Calu3 (cell line): ENCODE results near the gene GSTO1. TPM values are rescaled to one million over a fixed set of nuclear protein-coding genes. Genes with fewer than 3 reads are reported as not detected.
"Not testable (repeated sequence)": the region's sequence is repeated elsewhere in the genome, so short reads cannot be mapped to it uniquely, and the experiment has no call there.

Source experiments
- BruUV-seq: library from RNA; stranded (reverse); fragments of 400-500 nt; replicated peaks from 2 replicates; lab custom pipeline; 2021; lab: Mats Ljungman, UMichigan
- CTCF ChIA-PET: fragments of 300-600 bp; sonication (Branson Sonifier 250); formaldehyde crosslinking; loops from one replicate; lab custom pipeline; 2022; ENCODE audit warnings: antibody characterized with exemption; lab: Charles Lee
- DNase-seq: peaks from one replicate; pipeline ENCODE4 v3.0.0; 2022
- H3K27ac Mint-ChIP-seq: one replicate; pipeline ENCODE4 v1.8.0; 2022; ENCODE audit warnings: mixed read lengths; ENCODE audit not compliant: unreplicated experiment
- H3K27me3 Mint-ChIP-seq: one replicate; pipeline ENCODE4 v1.8.0; 2022; ENCODE audit warnings: mixed read lengths; ENCODE audit not compliant: unreplicated experiment
- H3K36me3 Mint-ChIP-seq: one replicate; pipeline ENCODE4 v1.8.0; 2022; ENCODE audit warnings: mild to moderate bottlenecking, moderate library complexity, mixed read lengths; ENCODE audit not compliant: insufficient read depth, unreplicated experiment
- H3K4me1 Mint-ChIP-seq: one replicate; pipeline ENCODE4 v1.8.0; 2022; ENCODE audit warnings: mild to moderate bottlenecking, low read depth, mixed read lengths; ENCODE audit not compliant: unreplicated experiment
- H3K4me3 Mint-ChIP-seq: one replicate; pipeline ENCODE4 v1.8.0; 2022; ENCODE audit warnings: mild to moderate bottlenecking, low read depth, moderate library complexity, mixed read lengths; ENCODE audit not compliant: unreplicated experiment
- H3K9me3 Mint-ChIP-seq: one replicate; pipeline ENCODE4 v1.8.0; 2022; ENCODE audit warnings: low read depth, mixed read lengths; ENCODE audit not compliant: unreplicated experiment
- CTCF ChIP-seq: fragments of 200-600 bp; IDR thresholded peaks from one replicate; pipeline ENCODE4 v1.8.0; 2022; ENCODE audit warnings: antibody characterized with exemption; ENCODE audit not compliant: unreplicated experiment
- intact Hi-C: fragments of 100-400 bp; cut with micrococcal nuclease; formaldehyde crosslinking; loops from one replicate; pipeline ENCODE4 v1.10.0; 2022; ENCODE audit not compliant: unreplicated experiment
- total RNA-seq: library from RNA; stranded (reverse); gene quantifications from 2 replicates; pipeline ENCODE4 v1.2.3, GENCODE V29; 2022

GSTO1 gene
- total RNA-seq, 1 experiment from 2014 or later = 61.5 TPM

GRCh38 chr10:104245066-104245632 is 9.5 kb upstream of the GSTO1 start:
- no peak for TF ChIP-seq CTCF
- Mint-ChIP-seq H3K4me3 (no peak overlapping the region), H3K4me1 (no peaks in the 10 kb centered on the region), H3K27me3 (peaks cover 5% of the 10 kb centered on the region), H3K36me3 (no peaks in the 10 kb centered on the region), H3K9me3 (no peaks in the 10 kb centered on the region), H3K27ac (no peak overlapping the region)
- intact Hi-C loops = no loop called here
- CTCF ChIA-PET = no interaction called here
- DNase-seq = no peak
- BruUV-seq = no TSS peak

GRCh38 chr10:104246976-104247375 is 7.7 kb upstream of the GSTO1 start:
- Mint-ChIP-seq H3K9me3 (no peaks in the 10 kb centered on the region), H3K27ac (no peak overlapping the region), H3K4me1 (no peaks in the 10 kb centered on the region), H3K4me3 (no peak overlapping the region), H3K36me3 (no peaks in the 10 kb centered on the region), H3K27me3 (no peaks in the 10 kb centered on the region)
- TF ChIP-seq CTCF = no peak
- CTCF ChIA-PET = no interaction called here
- BruUV-seq = no TSS peak
- no peak for DNase-seq
- intact Hi-C loops = no loop called here

- H3K4me1 Mint-ChIP-seq = no peaks in the 10 kb centered on the region
- CTCF ChIA-PET = no interaction called here
- TF ChIP-seq CTCF = no peak
- intact Hi-C loops = no loop called here
- no peaks in the 10 kb centered on the region for H3K27me3 Mint-ChIP-seq
- H3K27ac Mint-ChIP-seq = no peak overlapping the region
- H3K4me3 Mint-ChIP-seq = no peak overlapping the region
- no TSS peak for BruUV-seq
- no peaks in the 10 kb centered on the region for H3K9me3 Mint-ChIP-seq
- no peak for DNase-seq
- H3K36me3 Mint-ChIP-seq = no peaks in the 10 kb centered on the region
Observed at GRCh38 chr10:104247513-104248146, 7.1 kb upstream of the GSTO1 start.

- H3K27me3 Mint-ChIP-seq, H3K36me3 Mint-ChIP-seq, DNase-seq, CTCF ChIA-PET, BruUV-seq, H3K9me3 Mint-ChIP-seq, intact Hi-C loops, H3K27ac Mint-ChIP-seq, H3K4me3 Mint-ChIP-seq: not testable (repeated sequence)
- peaks cover 12% of the 10 kb centered on the region for H3K4me1 Mint-ChIP-seq
Observed at GRCh38 chr10:104248931-104249330, 5.8 kb upstream of the GSTO1 start.

- no TSS peak for BruUV-seq
- CTCF ChIA-PET = interaction anchor here (0.6 kb wide), 1 partner anchor 17 kb away, joined by 4 read pairs; no protein-coding TSS in a partner anchor
- H3K36me3 Mint-ChIP-seq = peaks cover 19% of the 10 kb centered on the region
- H3K9me3 Mint-ChIP-seq = no peaks in the 10 kb centered on the region
- no peak overlapping the region for H3K4me3 Mint-ChIP-seq
- no peak for TF ChIP-seq CTCF
- intact Hi-C loops = no loop called here
- no peak overlapping the region for H3K27ac Mint-ChIP-seq
- no peak for DNase-seq
- no peaks in the 10 kb centered on the region for H3K27me3 Mint-ChIP-seq
- peaks cover 13% of the 10 kb centered on the region for H3K4me1 Mint-ChIP-seq
Observed at GRCh38 chr10:104250371-104250770, 4.3 kb upstream of the GSTO1 start.
